HepG2 (cell line): Measurements from ENCODE around the gene ARAP3. TPM values are rescaled to one million over a fixed set of nuclear protein-coding genes. Genes with fewer than 3 reads are reported as not detected.

Experiments used
- AGO1 ChIP-seq: fragments of 200-400 bp; formaldehyde crosslinking; IDR thresholded peaks from 2 replicates; pipeline ENCODE4 v1.6.1; 2017; ENCODE audit warnings: mild to moderate bottlenecking, low read depth, low read length, moderate library complexity; ENCODE audit not compliant: poor library complexity, severe bottlenecking
- ATF3 ChIP-seq: sonication (generic); formaldehyde crosslinking; IDR thresholded peaks from 2 replicates; pipeline ENCODE4 v1.4.0; 2020; ENCODE audit warnings: missing genetic modification reagents
- BATF2 ChIP-seq: sonication (generic); formaldehyde crosslinking; IDR thresholded peaks from 2 replicates; pipeline ENCODE4 v1.8.0; 2022; ENCODE audit warnings: mild to moderate bottlenecking, missing genetic modification reagents, moderate library complexity
- E2F5 ChIP-seq: sonication (generic); formaldehyde crosslinking; conservative IDR thresholded peaks from 2 replicates; pipeline ENCODE4 v1.4.0; 2020; ENCODE audit warnings: missing genetic modification reagents
- FOXA1 ChIP-seq, 2 experiments: fragments of 450-650 bp in 1 of 2; sonication (generic) in 1 of 2; formaldehyde crosslinking in 1 of 2; IDR thresholded peaks; 2 replicates each; pipeline versions ENCODE4 v1.4.0 to v1.6.1; 2016 to 2020; ENCODE audit warnings: missing genetic modification reagents in 1 of 2
- HMG20A ChIP-seq: IDR thresholded peaks from 2 replicates; pipeline ENCODE4 v1.6.1; 2016; ENCODE audit warnings: borderline replicate concordance
- HOMEZ ChIP-seq: IDR thresholded peaks from 2 replicates; pipeline ENCODE4 v1.6.1; 2016; ENCODE audit warnings: low read depth
- KDM1A ChIP-seq: IDR thresholded peaks from 2 replicates; pipeline ENCODE4 v1.6.1; 2016; ENCODE audit warnings: missing compliant biosample characterization
- PHF20 ChIP-seq: sonication (generic); formaldehyde crosslinking; IDR thresholded peaks from 2 replicates; pipeline ENCODE4 v1.5.0; 2020; ENCODE audit warnings: mild to moderate bottlenecking, missing genetic modification reagents
- RBFOX2 ChIP-seq: fragments of 200-400 bp; formaldehyde crosslinking; IDR thresholded peaks from 2 replicates; pipeline ENCODE4 v1.6.1; 2017; ENCODE audit warnings: low read depth, mild to moderate bottlenecking, low read length
- REPIN1 ChIP-seq: sonication (generic); formaldehyde crosslinking; IDR thresholded peaks from 2 replicates; pipeline ENCODE4 v1.8.0; 2022; ENCODE audit warnings: missing genetic modification reagents, low read depth, mild to moderate bottlenecking, borderline replicate concordance
- SNRNP70 ChIP-seq: fragments of 200-400 bp; formaldehyde crosslinking; IDR thresholded peaks from 2 replicates; pipeline ENCODE4 v1.6.1; 2017; ENCODE audit warnings: mild to moderate bottlenecking, low read depth, low read length, moderate library complexity
- SOX5 ChIP-seq: IDR thresholded peaks from 2 replicates; pipeline ENCODE4 v1.6.1; 2016; ENCODE audit warnings: borderline replicate concordance
- ZBTB3 ChIP-seq: sonication (generic); formaldehyde crosslinking; IDR thresholded peaks from 2 replicates; pipeline ENCODE4 v1.4.0; 2020; ENCODE audit warnings: low read depth, mild to moderate bottlenecking, moderate library complexity, missing genetic modification reagents, borderline replicate concordance
- ZFP90 ChIP-seq: sonication (generic); formaldehyde crosslinking; IDR thresholded peaks from 2 replicates; pipeline ENCODE4 v1.8.0; 2022; ENCODE audit warnings: missing genetic modification reagents, mild to moderate bottlenecking, inconsistent platforms, borderline replicate concordance
- ZNF256 ChIP-seq: sonication (generic); formaldehyde crosslinking; conservative IDR thresholded peaks from 2 replicates; pipeline ENCODE4 v1.4.0; 2020; ENCODE audit warnings: missing genetic modification reagents
- ZNF513 ChIP-seq: sonication (generic); formaldehyde crosslinking; conservative IDR thresholded peaks from 2 replicates; pipeline ENCODE4 v1.5.0; 2020; ENCODE audit warnings: missing genetic modification reagents
- ZNF556 ChIP-seq: sonication (generic); formaldehyde crosslinking; IDR thresholded peaks from 2 replicates; pipeline ENCODE4 v1.4.0; 2020; ENCODE audit warnings: mild to moderate bottlenecking, missing genetic modification reagents, borderline replicate concordance
- ZNF7 ChIP-seq: IDR thresholded peaks from 2 replicates; pipeline ENCODE4 v1.6.1; 2016; ENCODE audit warnings: missing biosample characterization, missing genetic modification reagents
- ZSCAN12 ChIP-seq: sonication (generic); formaldehyde crosslinking; IDR thresholded peaks from 2 replicates; pipeline ENCODE4 v1.9.0; 2021; ENCODE audit warnings: mild to moderate bottlenecking, missing genetic modification reagents
- ZXDC ChIP-seq: sonication (generic); formaldehyde crosslinking; IDR thresholded peaks from 2 replicates; pipeline ENCODE4 v1.5.0; 2020; ENCODE audit warnings: mild to moderate bottlenecking, missing genetic modification reagents
- polyA plus RNA-seq, 8 experiments: library from polyadenylated mRNA; depleted of rRNA in 3 of 8; stranded (reverse) in 7 of 8; unstranded in 1 of 8; fragments of >200 nt; fragmentation: Illumina TruSeq in 4 of 8; extraction: Trizol in 4 of 8; gene quantifications; 2 replicates each; pipeline versions ENCODE4 v1.2.1 to v1.2.3, GENCODE V29; 2011 to 2016; ENCODE audit warnings: low read depth in 4 of 8, missing spikeins in 1 of 8, mixed read lengths in 1 of 8; ENCODE audit not compliant: insufficient read depth in 1 of 8
- total RNA-seq, 5 experiments: library from RNA; depleted of rRNA; stranded (reverse); fragments of >200 nt; fragmentation: Illumina TruSeq; extraction: Trizol; gene quantifications; 2 replicates each; pipeline ENCODE4 v1.2.3, GENCODE V29; 2016; ENCODE audit warnings: low read depth in 1 of 5

ARAP3 gene
- total and polyA plus RNA-seq, 2 of the 13 experiments (the other 11 are each of a cell fraction or from before 2014, with no cell fraction given): 0.25 TPM; not detected in 1

- TF ChIP-seq ZXDC (CRISPR knock-in tag) (no peak), PHF20 (no peak), SOX5 (CRISPR knock-in tag) (peak; percentile 15; the same call in 1 of the 2 replicates), KDM1A (CRISPR knock-in tag) (no peak), AGO1 (no peak), ATF3 (CRISPR knock-in tag) (no peak), ZNF556 (CRISPR knock-in tag) (peak; percentile 20; the same call in 1 of the 2 replicates), ZNF256 (CRISPR knock-in tag) (no peak), ZSCAN12 (CRISPR knock-in tag) (no peak), ZNF513 (CRISPR knock-in tag) (no peak), ZFP90 (no peak), FOXA1 (IDR thresholded peaks at IDR 0.05) (no peak), FOXA1 (CRISPR knock-in tag; IDR thresholded peaks at IDR 0.05) (no peak), BATF2 (CRISPR knock-in tag) (peak; percentile 31; the same call in 1 of the 2 replicates), RBFOX2 (no peak), SNRNP70 (no peak), ZNF7 (CRISPR knock-in tag) (no peak), HMG20A (CRISPR knock-in tag) (no peak), ZBTB3 (CRISPR knock-in tag) (no peak), REPIN1 (no peak), E2F5 (CRISPR knock-in tag) (no peak), HOMEZ (CRISPR knock-in tag) (no peak)
Measured at GRCh38 chr5:141618030-141618803, 63.8 kb downstream of the ARAP3 start (continued).
